Fibroblast of skin of back (primary cell): ENCODE measurements around the gene XPNPEP1.

Source experiments
- DNase-seq: peaks from one replicate; pipeline ENCODE4 v3.0.0-alpha.2; 2013

The XPNPEP1 gene

DNA sequence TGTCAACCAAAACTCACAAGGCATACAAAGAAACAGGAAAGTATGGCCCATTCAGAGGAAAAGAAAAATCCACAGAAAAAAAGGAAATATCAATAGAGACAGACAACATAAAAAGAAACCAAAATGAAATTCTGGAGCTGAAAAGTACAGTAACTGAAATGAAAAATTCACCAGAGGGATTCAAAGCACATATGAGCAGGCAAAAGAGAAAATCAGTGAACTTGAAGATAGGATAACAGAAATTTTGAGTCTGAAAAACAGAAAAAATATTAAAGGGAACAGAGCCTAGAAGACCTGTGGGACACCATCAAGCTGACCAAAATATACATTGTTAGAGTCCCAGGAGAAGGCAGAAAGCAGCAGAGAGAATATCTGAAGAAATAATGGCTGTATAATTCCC is 60.6 kb downstream of the XPNPEP1 start:
- no peak for DNase-seq

DNA sequence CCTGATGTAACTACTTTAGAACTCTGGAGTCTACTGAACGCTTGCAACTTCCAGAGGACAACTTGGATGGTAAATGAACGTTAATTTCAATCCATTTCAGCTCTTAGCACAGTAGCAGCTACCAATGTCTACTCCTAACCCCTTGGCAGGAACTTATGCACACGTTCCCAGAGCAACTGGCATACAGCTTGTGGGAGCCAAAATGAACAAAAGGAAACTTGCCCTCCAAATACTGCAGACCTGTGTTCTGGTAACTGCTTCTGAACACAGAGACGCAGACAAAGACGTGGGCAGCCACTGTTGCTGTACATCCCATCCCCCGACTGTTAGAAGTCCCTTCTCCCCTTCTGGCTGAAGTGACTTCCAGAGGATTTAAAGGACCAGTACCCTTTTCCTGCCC is 61.3 kb downstream of the XPNPEP1 start:
- no peak for DNase-seq

- no peak for DNase-seq
These were observed 62.2 kb downstream of the XPNPEP1 start for GRCh38 chr10:109861081-109861480.

GRCh38 chr10:109859221-109859620 is 64.1 kb downstream of the XPNPEP1 start:
- no peak for DNase-seq

GRCh38 chr10:109855746-109856145 is 67.6 kb downstream of the XPNPEP1 start:
- no peak for DNase-seq

GRCh38 chr10:109853921-109854320 is 69.4 kb downstream of the XPNPEP1 start:
- DNase-seq, result no peak

DNA sequence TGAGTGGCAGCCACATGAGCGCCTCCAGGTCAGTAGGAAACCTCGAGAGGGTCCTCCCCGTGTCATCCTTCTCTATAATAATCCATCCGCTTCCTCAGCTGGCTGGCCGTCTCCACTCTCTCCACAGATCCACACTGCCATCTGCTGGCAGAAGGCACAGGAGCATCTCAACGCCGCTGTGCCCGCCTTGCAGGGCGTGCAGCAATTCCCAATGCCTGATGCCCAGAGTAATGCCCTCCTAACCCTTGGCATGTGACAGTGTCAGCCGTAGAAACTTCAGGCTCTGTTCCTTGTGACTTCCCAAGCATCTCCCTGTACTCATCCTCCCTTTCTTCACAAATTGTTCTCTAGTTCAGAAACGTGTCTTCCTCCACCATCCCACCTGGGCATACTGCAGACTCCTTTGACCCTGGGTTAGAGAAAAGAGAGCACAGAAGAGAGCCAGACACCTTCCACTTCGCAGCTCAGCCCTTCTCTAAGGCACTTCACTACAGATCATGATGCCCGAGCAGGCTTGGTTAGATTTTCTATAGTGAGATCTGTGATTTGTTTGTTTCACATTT is 70.8 kb downstream of the XPNPEP1 start:
- peak; percentile 72 for DNase-seq

DNA sequence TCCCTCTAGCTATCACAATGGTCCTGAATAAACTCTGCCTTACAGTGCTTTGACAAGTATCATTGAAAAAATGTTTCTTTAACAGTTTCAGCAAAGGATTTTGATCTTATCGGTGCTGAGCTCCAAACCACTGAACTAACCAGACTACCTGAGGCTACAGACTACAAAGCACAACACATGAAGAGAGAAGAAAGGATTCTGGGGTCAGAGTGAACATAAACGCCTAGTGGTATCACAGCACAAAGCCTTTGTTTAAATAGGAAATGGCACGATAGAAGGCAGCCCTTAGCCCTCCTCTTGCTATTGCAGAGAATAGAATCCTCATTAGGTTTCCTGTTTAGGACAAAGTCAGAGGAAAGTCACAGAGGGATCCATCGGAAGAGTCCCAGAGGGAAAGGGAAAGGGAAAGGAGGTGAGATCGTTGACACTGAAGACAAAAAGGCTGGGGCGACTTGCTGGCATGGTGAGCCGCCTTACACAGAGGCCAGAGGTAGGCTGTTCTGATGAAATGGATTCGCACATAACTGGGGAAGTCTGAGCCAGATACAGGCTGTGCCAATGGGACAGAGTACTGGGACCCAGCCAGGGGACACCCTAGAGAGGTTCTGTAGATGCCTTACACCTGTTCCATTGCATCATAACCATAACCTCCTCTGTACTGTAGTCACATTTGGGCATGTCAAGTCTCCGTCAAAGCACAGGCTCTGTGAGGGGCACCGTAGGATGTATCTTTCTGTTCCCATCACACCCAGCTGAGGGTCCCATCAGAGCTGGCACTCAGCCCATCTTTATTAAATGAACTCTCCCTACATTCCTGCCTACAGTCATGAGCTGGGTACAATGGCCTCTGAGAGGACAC is 71.5 kb downstream of the XPNPEP1 start:
- DNase-seq, result no peak

GRCh38 chr10:109846832-109847231 is 76.5 kb downstream of the XPNPEP1 start:
- DNase-seq, result no peak

DNA sequence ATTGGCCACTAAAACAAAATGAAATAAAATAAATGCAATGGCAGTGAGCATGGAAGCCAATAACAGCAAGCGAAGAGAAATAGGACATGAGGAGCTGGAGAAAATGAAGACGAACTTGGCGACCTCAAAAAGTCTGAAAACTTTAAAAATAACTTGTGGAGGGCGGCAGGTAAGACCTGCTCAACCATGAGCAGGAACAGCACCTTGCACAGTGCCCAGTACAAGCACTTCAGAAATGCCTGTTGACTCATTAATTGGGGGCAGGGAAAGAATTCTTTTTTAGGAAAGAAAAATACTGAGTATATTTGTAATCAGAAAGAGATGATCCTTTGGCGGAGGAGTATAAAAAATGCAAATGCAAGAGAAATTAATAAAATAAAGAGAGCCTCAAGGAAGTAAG is 78.0 kb downstream of the XPNPEP1 start:
- no peak for DNase-seq

DNA sequence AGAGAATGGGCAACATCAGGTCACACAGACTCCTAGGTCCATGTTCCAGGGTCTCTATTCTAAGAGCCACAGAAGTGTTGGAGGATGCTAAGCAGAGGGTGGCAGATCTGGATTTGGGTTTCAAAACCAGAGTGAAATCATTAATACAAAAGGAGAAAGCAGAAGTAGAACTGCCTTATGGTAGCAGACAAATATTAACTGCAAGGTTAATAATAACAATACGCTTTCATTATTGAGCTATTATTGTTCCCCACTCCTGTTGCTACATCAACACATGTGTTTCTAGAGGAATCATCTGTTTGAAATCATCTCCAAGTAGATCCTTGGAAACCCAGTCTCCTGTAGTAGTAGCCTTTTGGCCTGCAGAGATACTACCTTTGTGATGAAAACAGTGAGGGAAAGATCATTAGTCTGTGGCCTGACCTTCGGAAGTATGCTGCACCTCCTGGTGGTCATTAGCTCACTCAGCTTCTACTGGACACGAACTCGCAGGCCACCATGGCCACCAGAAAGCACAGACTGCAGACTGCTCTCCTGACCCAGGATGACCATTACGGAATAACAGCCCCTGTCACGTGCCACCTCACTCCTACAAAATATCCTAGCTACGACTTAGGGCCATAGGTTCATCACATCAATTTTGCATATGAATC is 84.6 kb downstream of the XPNPEP1 start:
- DNase-seq, result no peak

DNA sequence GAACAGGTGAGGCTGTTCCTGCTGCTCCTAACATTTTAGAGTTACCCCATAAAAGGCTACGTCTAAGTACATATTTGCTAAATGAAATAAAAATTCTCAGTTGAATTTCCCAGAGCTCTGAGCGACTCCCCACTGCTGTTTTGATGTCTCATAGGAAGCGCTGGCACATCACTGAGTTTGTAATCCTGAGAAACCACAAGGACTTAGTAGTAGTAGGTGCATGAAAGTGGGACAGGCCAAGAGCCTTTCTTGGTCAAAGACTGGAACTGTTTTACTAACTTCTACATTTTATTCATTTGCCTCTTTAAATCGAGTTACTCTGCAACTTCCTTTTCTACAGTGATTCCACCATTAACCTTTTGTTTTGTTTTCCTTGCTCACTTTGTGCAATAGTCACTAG is 85.9 kb downstream of the XPNPEP1 start:
- DNase-seq, result no peak

GRCh38 chr10:109835257-109835656 is 88.1 kb downstream of the XPNPEP1 start:
- no peak for DNase-seq

DNA sequence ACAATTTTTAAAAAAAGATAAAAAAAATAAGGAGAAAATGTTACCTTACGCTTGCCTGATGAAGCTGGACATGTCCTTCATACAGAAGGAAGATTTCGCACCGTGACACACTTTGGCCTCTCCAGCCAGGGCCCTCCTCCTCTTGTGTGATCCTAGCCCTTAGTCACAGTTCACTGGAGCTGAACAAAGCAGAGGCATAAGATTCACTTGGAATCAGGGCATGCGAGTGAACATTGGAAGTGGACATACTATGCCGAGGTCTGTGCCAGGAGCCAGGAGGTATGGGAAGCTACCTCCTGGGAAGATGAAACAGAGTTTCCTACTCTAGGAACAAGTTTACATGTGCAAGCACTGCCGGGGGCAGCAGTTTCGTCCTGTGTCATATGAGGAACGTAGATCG is 91.5 kb downstream of the XPNPEP1 start:
- DNase-seq, result no peak

DNA sequence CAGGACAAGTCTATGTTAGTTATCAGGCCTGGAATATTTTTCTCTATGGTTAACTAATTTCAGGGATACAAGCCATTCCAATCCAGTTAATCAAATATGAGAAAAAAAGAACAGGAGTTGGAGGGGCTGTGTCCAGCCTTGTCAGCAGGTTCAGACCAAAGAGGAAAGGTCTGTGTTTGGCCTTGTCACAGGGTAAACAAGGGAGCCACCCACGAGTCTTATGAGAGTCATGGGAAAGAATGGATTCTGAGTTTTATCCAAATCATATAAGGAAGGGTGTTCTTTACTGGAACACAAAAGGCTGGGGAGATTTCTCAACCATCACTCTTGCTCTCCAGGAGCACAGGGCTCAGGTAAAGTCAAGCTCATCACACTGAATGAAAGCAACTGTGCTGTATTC is 99.1 kb downstream of the XPNPEP1 start:
- DNase-seq, result no peak

GRCh38 chr10:109823196-109823595 is 100.1 kb downstream of the XPNPEP1 start:
- peak; percentile 30 for DNase-seq

- DNase-seq, result no peak
These were observed 101.6 kb downstream of the XPNPEP1 start for GRCh38 chr10:109821672-109822071.

DNA sequence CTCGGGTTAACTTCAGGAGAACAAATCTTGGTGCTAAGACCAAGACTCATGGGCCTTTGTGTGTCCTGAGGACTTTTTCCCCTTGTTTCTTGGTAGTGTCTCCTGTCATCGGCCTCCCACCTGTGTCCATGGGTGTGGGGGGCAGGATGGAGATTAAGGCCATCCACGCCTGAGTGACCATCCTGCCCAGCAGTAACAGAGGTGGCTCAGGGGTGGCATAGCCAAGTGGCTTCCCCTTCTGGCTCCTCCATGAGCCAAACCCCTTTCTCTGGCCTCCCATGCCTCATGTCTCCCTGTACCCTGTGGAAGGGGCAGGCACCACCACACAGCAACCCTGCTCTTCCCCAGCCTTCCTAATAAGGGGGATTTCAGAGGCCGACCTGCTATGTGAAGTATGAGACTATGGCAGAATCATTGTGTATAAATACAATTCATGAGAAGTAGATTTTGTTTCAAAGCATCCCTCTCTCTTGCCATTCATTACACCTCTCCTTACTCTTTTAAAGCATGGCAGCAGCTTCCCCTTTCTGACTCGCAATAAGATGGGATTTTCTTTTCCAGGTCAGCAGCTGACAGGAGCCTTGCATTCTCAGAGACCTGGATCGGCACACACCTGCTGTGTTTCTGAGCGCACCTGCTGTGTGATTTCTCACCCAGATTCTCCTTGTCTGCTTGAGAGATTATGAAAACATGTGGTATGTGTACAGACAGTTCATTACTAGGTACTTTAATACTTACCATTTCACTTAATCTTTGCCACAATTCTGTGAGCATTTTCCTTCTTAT is 102.5 kb downstream of the XPNPEP1 start:
- no peak for DNase-seq

DNA sequence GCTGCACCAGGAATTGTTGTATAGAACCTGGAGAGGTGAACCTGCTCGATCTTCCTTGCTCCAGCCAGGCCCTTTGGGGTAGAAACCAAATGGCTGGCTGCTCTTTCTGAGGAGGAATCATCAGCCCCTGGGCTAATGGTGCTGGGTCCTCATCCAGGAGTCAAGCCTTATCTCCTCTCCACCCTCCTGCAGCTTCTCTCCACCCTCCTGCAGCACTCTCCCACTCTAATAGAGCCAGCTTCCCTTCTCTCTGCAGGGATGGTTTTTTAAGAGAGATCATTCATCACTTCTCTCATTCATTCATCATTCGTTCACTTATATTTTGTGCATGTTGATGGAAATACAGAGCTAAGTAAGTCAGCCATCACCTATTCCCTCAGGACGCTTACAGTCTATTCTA is 103.5 kb downstream of the XPNPEP1 start:
- DNase-seq, result no peak
